Islet of Langerhans (tissue), 1 donor: Measurements from ENCODE around the gene ANKFY1.
"Not testable (repeated sequence)": the region's sequence is repeated elsewhere in the genome, so short reads cannot be mapped to it uniquely, and the experiment has no call there.

Experiments used
- FAIRE-seq: peaks from one replicate; lab custom pipeline; 2011; peaks lifted over from hg19 to GRCh38; lab: Jason Lieb, UNC

Gene ANKFY1

DNA sequence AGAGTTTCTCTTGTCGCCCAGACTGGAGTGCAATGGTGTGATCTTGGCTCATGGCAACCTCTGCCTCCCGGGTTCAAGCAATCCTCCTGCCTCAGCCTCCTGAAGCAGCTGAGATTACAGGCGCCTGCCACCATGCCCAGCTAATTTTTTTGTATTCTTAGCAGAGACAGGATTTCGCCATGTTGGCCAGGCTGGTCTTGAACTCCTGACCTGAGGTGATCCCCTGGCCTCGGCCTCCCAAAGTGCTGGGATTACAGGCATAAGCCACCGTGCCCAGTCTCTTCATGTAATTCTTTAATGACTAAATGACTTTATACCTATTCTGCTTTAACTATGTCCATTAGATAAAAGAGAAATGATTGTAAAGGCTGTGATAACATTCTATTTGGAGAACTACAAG is 8.5 kb downstream of the ANKFY1 start:
- not testable (repeated sequence) for FAIRE-seq

GRCh38 chr17:4250887-4251286 is 12.9 kb downstream of the ANKFY1 start:
- FAIRE-seq, result no peak

- FAIRE-seq, result no peak
These were observed 14.2 kb downstream of the ANKFY1 start for GRCh38 chr17:4249452-4250029.

DNA sequence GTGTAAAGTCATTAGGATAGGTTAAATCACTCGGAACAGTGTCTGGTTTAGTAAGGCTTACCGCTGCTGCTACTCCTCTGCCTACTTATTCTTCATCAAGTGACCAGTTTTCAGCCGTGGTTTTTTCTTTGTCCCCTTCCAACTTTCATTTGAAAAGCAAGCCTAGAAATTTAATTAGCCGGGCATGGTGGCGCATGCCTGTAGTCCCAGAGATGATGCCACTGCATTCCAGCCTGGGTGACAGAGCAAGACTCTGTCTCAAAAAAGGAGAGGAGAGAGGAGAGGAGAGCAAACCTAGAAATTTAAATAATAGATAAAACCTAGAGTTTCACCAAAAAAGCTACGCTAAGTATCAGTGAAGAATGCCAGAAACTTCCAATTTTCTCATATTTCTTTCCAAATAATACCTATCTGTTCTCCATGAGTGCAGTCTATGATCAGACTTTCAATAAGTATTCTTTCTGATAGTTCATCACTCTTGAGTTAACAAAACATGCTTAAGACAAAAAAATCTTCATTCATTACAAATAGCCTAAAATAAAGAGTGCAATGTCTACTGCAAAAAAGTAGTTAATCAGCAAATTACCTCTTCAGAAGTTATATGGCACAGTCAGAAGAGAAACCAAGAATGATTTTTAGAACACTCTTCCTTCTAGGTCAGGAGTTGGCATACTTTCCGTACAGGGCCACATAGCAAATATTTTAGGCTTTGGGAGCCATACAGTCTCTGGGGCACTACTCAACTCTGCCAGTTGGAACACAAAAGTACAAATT is 15.1 kb downstream of the ANKFY1 start:
- FAIRE-seq, result no peak

GRCh38 chr17:4247971-4248388 is 15.8 kb downstream of the ANKFY1 start:
- no peak for FAIRE-seq

DNA sequence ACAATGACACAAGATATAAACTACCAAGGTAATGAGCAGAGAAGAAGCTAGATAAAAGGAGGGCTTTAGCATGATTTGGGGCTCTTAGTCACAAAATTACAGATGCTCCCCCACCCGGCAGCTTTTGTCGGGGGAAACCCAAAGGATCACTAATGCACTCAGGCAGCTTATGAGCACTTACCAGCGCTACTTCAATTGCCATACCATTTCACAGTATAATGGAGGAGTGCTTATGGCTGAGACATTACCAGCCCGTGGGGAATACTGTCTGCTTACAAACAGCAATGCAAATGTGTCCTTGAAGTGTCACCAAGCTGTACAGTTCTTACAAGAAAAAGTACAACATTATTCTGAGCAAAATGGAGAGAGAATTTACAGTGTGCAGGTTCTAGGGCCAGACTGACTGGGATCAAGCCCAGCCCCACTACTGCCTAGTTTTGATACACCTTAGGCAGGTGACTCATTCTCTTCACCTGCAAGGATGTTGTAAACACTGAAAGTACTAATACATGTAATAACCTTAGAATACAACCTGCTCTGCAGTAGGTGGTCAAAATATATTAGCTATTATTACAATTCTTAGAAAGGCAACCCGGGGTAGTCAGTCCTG is 16.3 kb downstream of the ANKFY1 start:
- FAIRE-seq, result no peak

DNA sequence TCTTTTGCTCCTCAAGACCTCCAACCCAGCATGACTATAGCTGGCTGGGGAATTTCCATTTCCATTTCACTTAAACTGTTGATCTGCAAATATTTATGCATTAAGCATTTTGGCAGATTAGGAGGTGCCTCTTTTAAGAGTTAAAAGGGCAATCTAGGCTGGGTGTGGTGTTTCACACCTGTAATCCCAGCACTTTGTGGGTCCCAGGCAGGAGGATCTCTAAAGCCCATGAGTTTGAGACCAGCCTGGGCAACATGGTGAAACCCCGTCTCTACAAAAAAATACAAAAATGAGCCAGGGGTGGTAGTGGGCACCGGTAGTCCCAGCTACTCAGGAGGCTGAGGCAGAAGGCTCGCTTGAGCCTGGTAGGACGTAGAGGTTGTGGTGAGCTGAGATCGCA is 17.1 kb downstream of the ANKFY1 start:
- FAIRE-seq, result no peak

DNA sequence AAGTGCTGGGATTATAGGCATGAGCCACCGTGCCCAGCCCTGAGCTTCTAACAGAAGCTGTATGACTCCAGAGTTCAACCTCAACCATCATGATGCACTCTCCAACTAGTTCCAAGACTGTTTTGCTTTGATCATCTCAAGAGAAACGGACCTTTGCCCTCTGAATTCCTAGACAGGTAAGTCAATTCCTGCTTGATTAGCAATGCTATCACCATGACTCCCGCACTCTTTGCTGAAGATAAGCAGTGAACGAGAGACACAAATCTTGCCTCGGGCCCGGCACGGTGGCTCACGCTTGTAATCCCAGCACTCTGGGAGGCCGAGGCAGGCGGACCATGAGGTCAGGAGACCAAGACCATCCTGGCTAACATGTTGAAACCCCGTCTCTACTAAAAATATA is 22.2 kb downstream of the ANKFY1 start:
- no peak for FAIRE-seq

DNA sequence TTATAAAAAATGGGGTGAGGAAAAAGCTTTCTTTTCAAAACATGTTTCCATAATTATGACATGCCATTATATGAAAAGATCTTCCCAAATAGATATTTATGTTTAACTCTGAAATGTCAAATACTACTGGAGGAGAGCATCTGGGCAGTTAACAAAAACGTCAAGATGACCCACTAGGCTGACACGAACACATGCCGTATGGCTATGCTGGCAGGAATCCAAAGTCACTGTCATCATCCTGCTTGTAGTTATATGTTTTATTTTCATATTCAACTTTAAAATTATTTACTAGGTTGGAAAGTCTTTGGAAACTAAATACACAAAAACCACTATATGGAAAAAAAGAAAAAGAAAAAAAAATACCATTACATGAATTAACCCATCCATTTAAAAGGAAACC is 27.3 kb downstream of the ANKFY1 start:
- FAIRE-seq, result no peak

DNA sequence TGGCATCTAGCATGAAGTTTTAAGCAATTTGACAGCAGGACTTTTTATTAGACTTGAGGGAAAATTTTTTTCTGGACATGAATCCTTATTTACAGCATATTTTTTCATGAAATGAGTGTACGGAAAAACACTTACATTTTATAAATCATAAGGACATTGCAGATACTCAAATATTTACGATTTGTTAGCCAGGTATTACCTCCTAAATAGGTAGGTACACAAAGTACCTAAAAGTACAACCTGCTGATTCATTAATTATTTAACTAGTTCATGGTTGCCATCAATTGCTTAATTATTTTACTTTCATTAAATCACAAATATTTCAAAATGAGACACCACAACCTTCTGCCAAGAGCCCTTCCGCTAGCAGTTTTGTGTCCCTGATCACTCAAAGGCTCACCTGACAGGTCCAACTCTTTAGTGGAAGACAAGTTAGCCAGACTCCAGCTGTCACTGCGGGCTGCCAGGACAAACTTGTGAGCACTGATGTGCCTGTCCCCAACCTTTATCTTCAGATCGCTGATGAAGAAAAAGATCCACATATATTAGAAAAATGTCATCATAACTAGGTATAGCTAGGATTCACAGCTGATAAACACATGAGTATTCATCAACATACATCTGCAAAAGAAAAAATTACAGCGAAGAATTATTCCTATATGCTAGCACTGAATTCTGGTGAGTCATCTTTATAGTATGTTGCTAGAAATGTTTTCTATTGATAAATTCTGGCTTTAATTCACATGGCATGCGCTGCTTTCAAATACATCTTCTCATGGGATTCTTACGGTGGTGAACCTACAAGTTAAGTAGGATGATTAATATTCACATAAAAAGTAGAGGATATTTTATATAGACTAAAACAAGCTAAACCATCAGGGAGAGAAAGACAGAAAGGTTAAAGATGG is 28.2 kb downstream of the ANKFY1 start:
- no peak for FAIRE-seq

DNA sequence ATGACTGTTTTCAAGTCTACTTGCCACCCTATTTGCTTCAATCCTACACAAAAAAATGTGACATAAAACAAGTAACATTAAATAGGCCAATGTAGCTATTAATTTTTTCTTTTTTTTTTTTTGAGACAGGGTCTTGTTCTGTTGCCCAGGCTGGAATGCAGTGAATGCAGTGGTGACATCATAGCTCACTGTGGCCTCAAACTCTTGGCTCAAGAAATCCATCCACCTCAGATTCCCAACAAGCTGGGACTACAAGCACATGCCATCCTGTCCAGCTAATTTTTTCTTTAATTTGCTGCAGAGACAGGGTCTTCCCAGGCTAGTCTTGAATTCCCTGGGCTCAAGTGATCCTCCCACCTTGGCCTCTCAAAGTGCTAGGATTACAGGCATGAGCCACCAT is 29.4 kb downstream of the ANKFY1 start:
- FAIRE-seq, result no peak

- no peak for FAIRE-seq
These were observed 30.0 kb downstream of the ANKFY1 start for GRCh38 chr17:4233668-4234258.

- no peak for FAIRE-seq
These were observed 31.5 kb downstream of the ANKFY1 start for GRCh38 chr17:4232168-4232813.

DNA sequence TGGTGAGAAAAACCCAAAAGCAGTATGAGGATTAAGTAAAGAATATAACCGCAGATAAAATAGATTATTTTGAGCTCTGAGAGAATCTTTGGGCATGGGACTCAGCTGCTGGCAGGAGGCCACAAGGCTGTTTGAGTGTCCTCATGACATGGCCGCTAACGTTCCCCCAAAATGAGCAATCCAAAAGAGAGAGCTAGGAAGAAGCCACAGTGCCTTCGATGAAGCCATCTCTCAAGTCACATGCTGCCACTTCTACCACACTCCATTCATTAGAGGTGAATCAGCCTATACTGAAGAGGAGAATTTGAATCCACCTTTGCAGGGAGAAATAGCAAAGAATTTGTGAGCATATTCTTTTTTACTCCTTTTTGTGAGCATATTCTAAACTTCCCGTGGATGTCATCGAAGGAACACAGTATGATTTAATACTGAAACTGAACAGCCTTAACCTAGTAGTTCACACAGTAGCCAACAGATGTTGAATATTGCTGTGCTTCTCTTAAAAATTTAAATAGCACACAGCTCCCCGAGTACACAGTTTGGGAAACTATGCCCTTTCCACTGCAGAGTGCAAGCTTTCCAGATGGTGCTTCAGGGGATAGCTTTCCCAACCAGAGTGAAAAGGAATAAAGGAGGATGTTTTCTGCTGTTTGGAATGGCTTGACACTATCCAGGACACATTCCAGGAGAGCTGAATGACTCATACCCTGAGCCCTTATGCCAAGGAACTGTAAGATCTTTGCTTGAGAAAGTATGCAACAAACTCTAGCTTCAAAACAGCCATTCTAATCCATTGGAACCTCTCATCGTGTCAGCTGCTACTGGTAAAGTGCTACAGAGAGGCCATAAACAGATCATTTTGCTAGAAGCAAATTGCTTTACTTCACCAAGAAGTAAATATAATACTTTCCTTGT is 33.9 kb downstream of the ANKFY1 start:
- no peak for FAIRE-seq

DNA sequence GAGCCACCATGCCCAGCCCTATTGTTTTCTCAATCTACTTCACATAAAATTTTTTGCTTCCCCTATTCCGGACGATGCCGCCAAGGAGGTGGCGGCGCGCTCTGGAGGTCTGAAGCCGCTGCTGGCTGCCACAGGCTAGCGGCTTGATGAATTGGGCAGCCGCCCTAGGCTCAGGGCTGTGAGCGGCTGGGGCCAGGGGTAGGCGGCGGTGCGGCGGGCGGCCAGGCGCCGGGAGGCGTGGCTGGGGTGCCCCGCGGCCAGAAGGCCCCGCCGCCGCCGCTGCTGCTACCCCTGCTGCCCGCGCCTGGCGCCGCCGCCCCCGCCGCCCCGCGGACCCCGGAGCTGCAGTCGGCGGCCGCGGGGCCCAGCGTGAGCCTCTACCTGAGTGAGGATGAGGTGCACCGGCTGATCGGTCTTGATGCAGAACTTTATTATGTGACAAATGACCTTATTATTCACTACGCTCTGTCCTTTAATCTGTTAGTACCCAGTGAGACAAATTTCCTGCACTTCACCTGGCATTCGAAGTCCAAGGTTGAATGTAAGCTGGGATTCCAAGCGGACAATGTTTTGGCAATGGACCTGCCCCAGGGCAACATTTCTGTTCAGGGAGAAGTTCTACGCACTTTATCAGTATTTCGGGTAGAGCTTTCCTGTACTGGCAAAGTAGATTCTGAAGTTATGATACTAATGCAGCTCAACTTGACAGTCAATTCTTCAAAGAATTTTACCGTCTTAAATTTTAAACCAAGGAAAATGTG is 41.7 kb downstream of the ANKFY1 start:
- no peak for FAIRE-seq

DNA sequence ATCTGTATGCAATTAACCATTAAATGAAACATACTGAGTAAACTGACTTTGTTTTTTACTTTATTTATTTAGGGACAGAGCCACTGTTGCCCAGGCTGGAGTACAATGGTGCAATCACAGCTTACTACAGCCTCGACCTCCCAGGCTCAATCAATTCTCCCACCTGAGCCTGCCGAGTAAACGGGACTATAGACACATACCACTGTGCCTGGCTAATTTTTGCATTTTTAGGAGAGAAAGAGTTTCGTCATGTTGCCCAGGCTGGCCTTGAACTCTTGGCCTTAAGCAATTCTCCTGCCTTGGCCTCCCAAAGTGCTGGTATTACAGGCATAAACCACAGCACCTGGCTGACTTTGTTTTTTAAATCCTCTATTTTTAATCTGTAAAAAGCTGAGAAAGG is 42.6 kb downstream of the ANKFY1 start:
- FAIRE-seq, result no peak

DNA sequence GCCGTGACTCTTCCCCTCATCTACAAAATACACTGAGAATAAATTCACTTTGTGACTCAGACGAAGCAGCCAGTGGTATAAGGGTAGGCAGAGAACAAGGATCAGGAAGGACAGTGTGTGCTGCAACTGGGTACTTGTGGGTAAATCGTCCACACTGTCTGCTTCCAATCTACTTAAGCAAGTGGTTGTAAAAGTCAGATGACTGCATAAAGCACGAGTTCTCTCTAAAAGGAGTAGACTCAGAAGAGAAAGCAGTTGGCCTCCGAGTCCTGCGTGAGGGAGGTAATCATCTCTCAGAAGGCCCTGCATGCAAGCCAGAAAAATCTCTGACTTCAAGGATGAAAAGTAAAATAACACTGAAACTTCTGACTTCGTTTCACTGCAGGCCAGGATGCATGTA is 43.1 kb downstream of the ANKFY1 start:
- FAIRE-seq, result no peak

DNA sequence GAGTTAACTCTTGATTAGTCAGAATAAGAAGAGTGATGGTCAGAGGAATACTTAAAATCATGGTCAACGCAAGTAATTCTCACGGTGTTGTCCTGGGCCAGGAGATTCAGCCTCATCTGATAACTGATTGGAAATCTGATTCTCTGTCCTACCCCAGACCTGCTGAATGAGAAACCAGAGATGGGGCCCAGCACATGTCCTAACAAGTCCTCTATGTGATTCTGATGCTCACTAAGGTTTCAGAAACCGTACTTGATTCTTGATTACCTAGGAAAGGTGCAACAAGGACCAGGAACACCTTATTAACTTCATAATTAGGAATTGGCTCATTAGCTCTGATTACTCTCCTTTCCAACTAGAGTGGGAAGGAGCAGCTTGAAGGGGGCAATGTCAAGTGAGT is 44.5 kb downstream of the ANKFY1 start:
- FAIRE-seq, result no peak

DNA sequence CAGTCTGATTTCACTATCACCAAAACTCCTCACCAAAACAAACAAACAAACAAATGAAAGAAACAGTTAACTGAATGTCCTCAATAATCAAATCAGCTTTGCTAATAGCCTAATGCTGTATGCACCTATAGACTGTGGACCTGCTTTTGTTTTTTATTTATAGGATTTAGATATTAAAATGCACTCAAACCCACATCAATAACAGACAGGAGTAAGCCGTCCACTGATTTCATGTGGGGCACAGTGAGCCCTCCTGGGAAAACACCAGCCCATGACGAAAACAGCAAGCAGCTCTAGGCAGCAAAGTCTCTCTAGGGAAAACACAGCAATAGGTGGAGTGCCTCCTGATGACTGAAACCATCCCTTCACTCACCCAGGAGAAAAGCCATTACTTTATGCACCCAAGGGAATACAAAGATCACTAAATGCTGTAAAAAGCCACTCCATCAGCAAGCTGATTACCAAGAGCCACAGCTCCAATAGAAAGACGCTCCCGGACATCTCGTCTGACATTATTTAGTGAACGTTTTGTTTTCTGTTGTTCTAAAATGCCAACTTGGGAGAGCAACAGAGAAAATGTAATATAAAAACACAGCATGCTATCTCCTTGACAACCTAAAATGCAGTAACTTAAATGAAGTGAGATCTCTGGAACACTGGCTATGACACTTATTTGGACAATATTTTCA is 47.8 kb downstream of the ANKFY1 start:
- no peak for FAIRE-seq
